Body of pancreas (tissue), 4 donors: ENCODE measurements around the gene TCAP.
A peak's percentile ranks its signal among the peaks of the same experiment; 100 is the strongest.

ENCODE experiments used
- CTCF ChIP-seq, 7 experiments: fragments of 450-650 bp in 4 of 7; fragments of 200-600 bp in 3 of 7; sonication (generic) in 3 of 7; IDR thresholded peaks; one replicate each; pipeline ENCODE4 v1.5.1; 2016 to 2019; ENCODE audit warnings: antibody characterized with exemption in 7 of 7
- POLR2A ChIP-seq, 3 donors: fragments of 450-650 bp; IDR thresholded peaks; one replicate each; pipeline ENCODE4 v1.6.1; 2016; ENCODE audit warnings: antibody characterized with exemption in 3 of 3, mild to moderate bottlenecking in 2 of 3

GRCh38 chr17:39674702-39675389 lies 9.7 kb downstream of the TCAP start:
- TF ChIP-seq CTCF (IDR thresholded peaks at IDR 0.05) = no peak
- peak in 2 of 3 donors; percentile 34 to 37 for TF ChIP-seq POLR2A (IDR thresholded peaks at IDR 0.05)
